GM12878 (cell line): ENCODE results near the gene CENATAC. TPM values are rescaled to one million over a fixed set of nuclear protein-coding genes. Genes with fewer than 3 reads are reported as not detected.

Experiments used
- BHLHE40 ChIP-seq, 2 experiments: fragments of 450-650 bp in 1 of 2; IDR thresholded peaks; 2 replicates each; pipeline ENCODE4 v1.6.1; 2011 to 2017; ENCODE audit warnings: low read depth in 2 of 2, borderline replicate concordance in 1 of 2, improper control_type of control experiment in 1 of 2, low read length in 1 of 2, mild to moderate bottlenecking in 1 of 2
- CBX5 ChIP-seq: sonication (generic); IDR thresholded peaks from 2 replicates; pipeline ENCODE4 v1.6.1; 2016; ENCODE audit warnings: low read depth, moderate library complexity, mild to moderate bottlenecking, inconsistent platforms
- CEBPB ChIP-seq, 2 experiments: fragments of 150-350 bp in 1 of 2; IDR thresholded peaks; 2 replicates each; pipeline ENCODE4 v1.6.1; 2012 to 2014; ENCODE audit warnings: low read depth in 2 of 2, low read length in 2 of 2, borderline replicate concordance in 1 of 2, inconsistent platforms in 1 of 2
- CHD2 ChIP-seq: IDR thresholded peaks from 2 replicates; pipeline ENCODE4 v1.6.1; 2011; ENCODE audit warnings: low read depth, low read length, improper control_type of control experiment, borderline replicate concordance
- CREM ChIP-seq: IDR thresholded peaks from 2 replicates; pipeline ENCODE4 v1.6.1; 2014; ENCODE audit warnings: antibody characterized with exemption, low read depth
- DPF2 ChIP-seq: fragments of 450-650 bp; IDR thresholded peaks from 2 replicates; pipeline ENCODE4 v1.6.1; 2017; ENCODE audit warnings: mild to moderate bottlenecking
- EGR1 ChIP-seq, 2 experiments: IDR thresholded peaks; 1 replicate in 1 of 2; 2 replicates in 1 of 2; pipeline ENCODE4 v1.6.1; 2011 to 2012; ENCODE audit warnings: low read depth in 2 of 2, low read length in 2 of 2, borderline replicate concordance in 1 of 2, mild to moderate bottlenecking in 1 of 2, moderate library complexity in 1 of 2
- EZH2 ChIP-seq: IDR thresholded peaks from 2 replicates; pipeline ENCODE4 v1.6.1; 2012; ENCODE audit warnings: low read depth, mild to moderate bottlenecking, control low read depth, inconsistent platforms, low read length, borderline replicate concordance; ENCODE audit not compliant: control insufficient read depth
- JUNB ChIP-seq: IDR thresholded peaks from 2 replicates; pipeline ENCODE4 v1.6.1; 2016; ENCODE audit warnings: antibody characterized with exemption, mild to moderate bottlenecking
- JUND ChIP-seq: IDR thresholded peaks from 2 replicates; pipeline ENCODE4 v1.6.1; 2012; ENCODE audit warnings: low read depth, mild to moderate bottlenecking, low read length, improper control_type of control experiment, moderate library complexity
- KLF5 ChIP-seq: fragments of 450-650 bp; IDR thresholded peaks from 2 replicates; pipeline ENCODE4 v1.6.1; 2014; ENCODE audit warnings: mild to moderate bottlenecking; ENCODE audit not compliant: partially characterized antibody
- MEF2B ChIP-seq: fragments of 450-650 bp; IDR thresholded peaks from 2 replicates; pipeline ENCODE4 v1.6.1; 2018; ENCODE audit warnings: mild to moderate bottlenecking, moderate library complexity; ENCODE audit not compliant: partially characterized antibody, poor library complexity, severe bottlenecking
- MTA2 ChIP-seq: fragments of 450-650 bp; IDR thresholded peaks from 2 replicates; pipeline ENCODE4 v1.6.1; 2016; ENCODE audit warnings: low read depth, mild to moderate bottlenecking, moderate library complexity
- NBN ChIP-seq: fragments of 450-650 bp; IDR thresholded peaks from 2 replicates; pipeline ENCODE4 v1.6.1; 2016
- NRF1 ChIP-seq: conservative IDR thresholded peaks from 2 replicates; pipeline ENCODE4 v1.6.1; 2011; ENCODE audit warnings: mild to moderate bottlenecking, low read depth, low read length, improper control_type of control experiment
- POLR2AphosphoS5 ChIP-seq: IDR thresholded peaks from 2 replicates; pipeline ENCODE4 v1.6.1; 2011; ENCODE audit warnings: mild to moderate bottlenecking, low read length, inconsistent platforms
- RUNX3 ChIP-seq: IDR thresholded peaks from 2 replicates; pipeline ENCODE4 v1.6.1; 2012; ENCODE audit warnings: low read length, inconsistent platforms
- SIX5 ChIP-seq: IDR thresholded peaks from 2 replicates; pipeline ENCODE4 v1.6.1; 2011; ENCODE audit warnings: mild to moderate bottlenecking, low read depth, low read length, moderate library complexity; ENCODE audit not compliant: severe bottlenecking
- TAF1 ChIP-seq: IDR thresholded peaks from 2 replicates; pipeline ENCODE4 v1.6.1; 2011; ENCODE audit warnings: mild to moderate bottlenecking, low read depth, low read length, borderline replicate concordance
- TCF12 ChIP-seq: IDR thresholded peaks from 2 replicates; pipeline ENCODE4 v1.6.1; 2011; ENCODE audit warnings: low read depth, mild to moderate bottlenecking, low read length
- ZBED1 ChIP-seq: IDR thresholded peaks from 2 replicates; pipeline ENCODE4 v1.6.1; 2016; ENCODE audit warnings: borderline replicate concordance
- ZNF207 ChIP-seq: fragments of 450-650 bp; IDR thresholded peaks from 2 replicates; pipeline ENCODE4 v1.6.1; 2014; ENCODE audit warnings: antibody characterized with exemption, mild to moderate bottlenecking, borderline replicate concordance
- polyA plus RNA-seq, 11 experiments: library from polyadenylated mRNA; depleted of rRNA in 4 of 11; unstranded in 6 of 11; stranded (reverse) in 5 of 11; fragments of >200 nt; fragmentation: Nextera tagmentation in 4 of 11; fragmentation: Illumina TruSeq in 1 of 11; extraction: Ambion mirVana in 4 of 11; extraction: Trizol in 1 of 11; gene quantifications; 1 replicate in 1 of 11; 2 replicates in 10 of 11; pipeline versions ENCODE4 v1.2.1 to v1.2.3, GENCODE V29; 2011 to 2016; ENCODE audit warnings: inconsistent platforms in 2 of 11, missing spikeins in 2 of 11, low read depth in 1 of 11
- total RNA-seq, 4 experiments: library from RNA; depleted of rRNA in 3 of 4; stranded (reverse); fragments of >200 nt in 3 of 4; fragmentation: Illumina TruSeq in 1 of 4; extraction: Trizol in 1 of 4; gene quantifications; 2 replicates each; pipeline versions ENCODE4 v1.2.1 to v1.2.3, GENCODE V29; 2013 to 2021
- TF ChIP-seq, protein P1 (sequence below): fragments of 450-650 bp; IDR thresholded peaks from 2 replicates; pipeline ENCODE4 v1.6.1; 2016; ENCODE audit warnings: mild to moderate bottlenecking, moderate library complexity, borderline replicate concordance
- TF ChIP-seq, protein P2 (sequence below): fragments of 450-650 bp; IDR thresholded peaks from 2 replicates; pipeline ENCODE4 v1.6.1; 2018; ENCODE audit warnings: mild to moderate bottlenecking, low read depth, moderate library complexity; ENCODE audit not compliant: partially characterized antibody

The CENATAC gene
- total and polyA plus RNA-seq, 10 of the 15 experiments (the other 5 are each of a cell fraction or from before 2014, with no cell fraction given), result 4.8 to 37.1 (median 24.1) TPM

DNA sequence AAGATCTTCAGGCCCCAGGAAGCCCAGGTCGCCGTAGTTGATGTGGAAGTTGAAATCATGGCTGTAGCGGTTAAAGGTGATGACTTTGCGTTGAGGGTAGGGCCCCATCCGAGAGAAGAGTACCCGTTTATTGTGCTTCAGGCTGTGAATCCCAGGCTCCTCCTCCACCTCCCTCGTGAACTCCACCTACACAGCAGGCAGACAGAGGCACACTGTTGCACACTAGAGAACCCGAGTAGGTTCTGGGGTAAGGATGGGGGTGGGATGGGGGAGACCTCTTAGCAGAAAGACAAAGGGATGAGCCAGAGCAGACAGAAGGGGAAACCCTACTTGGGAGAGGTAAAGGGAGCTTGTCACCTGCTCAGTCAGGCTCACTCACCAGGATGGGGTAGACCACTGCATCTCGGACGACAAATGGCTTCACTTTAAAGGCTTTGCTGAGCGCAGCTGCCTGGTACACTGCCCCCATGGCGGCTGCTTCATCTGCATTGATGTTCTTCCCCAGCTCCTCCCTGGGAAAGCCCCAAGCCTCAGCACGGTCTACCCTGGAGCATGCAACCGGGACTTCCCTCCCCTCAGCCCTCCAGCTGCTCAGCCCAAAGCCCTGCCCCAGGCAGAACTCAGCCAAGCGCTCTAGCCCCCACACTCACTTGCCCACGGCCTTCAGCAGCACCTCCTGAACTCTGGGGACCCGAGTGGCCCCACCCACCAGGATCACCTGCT is 53.7 kb downstream of the CENATAC start (continued):
- TF ChIP-seq JUND, result no peak
- peak; percentile 78 for TF ChIP-seq POLR2AphosphoS5
- peak; percentile 58 to 83; a peak in 3 of 4 replicates for TF ChIP-seq BHLHE40 (IDR thresholded peaks at IDR 0.05; ENCODE audit: borderline replicate concordance in 1 of 2, low read depth in 2 of 2, low read length in 1 of 2)
- TF ChIP-seq SIX5, result no peak
- TF ChIP-seq MEF2B, result no peak
- TF ChIP-seq, protein P1, sequence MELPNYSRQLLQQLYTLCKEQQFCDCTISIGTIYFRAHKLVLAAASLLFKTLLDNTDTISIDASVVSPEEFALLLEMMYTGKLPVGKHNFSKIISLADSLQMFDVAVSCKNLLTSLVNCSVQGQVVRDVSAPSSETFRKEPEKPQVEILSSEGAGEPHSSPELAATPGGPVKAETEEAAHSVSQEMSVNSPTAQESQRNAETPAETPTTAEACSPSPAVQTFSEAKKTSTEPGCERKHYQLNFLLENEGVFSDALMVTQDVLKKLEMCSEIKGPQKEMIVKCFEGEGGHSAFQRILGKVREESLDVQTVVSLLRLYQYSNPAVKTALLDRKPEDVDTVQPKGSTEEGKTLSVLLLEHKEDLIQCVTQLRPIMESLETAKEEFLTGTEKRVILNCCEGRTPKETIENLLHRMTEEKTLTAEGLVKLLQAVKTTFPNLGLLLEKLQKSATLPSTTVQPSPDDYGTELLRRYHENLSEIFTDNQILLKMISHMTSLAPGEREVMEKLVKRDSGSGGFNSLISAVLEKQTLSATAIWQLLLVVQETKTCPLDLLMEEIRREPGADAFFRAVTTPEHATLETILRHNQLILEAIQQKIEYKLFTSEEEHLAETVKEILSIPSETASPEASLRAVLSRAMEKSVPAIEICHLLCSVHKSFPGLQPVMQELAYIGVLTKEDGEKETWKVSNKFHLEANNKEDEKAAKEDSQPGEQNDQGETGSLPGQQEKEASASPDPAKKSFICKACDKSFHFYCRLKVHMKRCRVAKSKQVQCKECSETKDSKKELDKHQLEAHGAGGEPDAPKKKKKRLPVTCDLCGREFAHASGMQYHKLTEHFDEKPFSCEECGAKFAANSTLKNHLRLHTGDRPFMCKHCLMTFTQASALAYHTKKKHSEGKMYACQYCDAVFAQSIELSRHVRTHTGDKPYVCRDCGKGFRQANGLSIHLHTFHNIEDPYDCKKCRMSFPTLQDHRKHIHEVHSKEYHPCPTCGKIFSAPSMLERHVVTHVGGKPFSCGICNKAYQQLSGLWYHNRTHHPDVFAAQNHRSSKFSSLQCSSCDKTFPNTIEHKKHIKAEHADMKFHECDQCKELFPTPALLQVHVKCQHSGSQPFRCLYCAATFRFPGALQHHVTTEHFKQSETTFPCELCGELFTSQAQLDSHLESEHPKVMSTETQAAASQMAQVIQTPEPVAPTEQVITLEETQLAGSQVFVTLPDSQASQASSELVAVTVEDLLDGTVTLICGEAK, result no peak
- TF ChIP-seq EZH2, result no peak
- 0 out of 2 replicates have a peak, but pooled peaks have one; percentile 23 for TF ChIP-seq CREM
- 0 out of 2 replicates have a peak, but pooled peaks have one; percentile 27 for TF ChIP-seq MTA2
- TF ChIP-seq NBN, result peak; percentile 64; the same call in 1 of the 2 replicates
- no peak; a peak in 1 of 3 replicates for TF ChIP-seq EGR1 (IDR thresholded peaks at IDR 0.05; ENCODE audit: borderline replicate concordance in 1 of 2, low read depth in 2 of 2, low read length in 2 of 2)
- TF ChIP-seq TAF1, result peak; percentile 34; the same call in 1 of the 2 replicates
- TF ChIP-seq CEBPB (IDR thresholded peaks at IDR 0.05; ENCODE audit: borderline replicate concordance in 1 of 2, low read depth in 2 of 2, low read length in 2 of 2), result no peak
- TF ChIP-seq NRF1, result no peak
- no peak for TF ChIP-seq JUNB
- TF ChIP-seq RUNX3, result peak; percentile 53; the same call in 1 of the 2 replicates
- TF ChIP-seq ZBED1, result no peak
- TF ChIP-seq CHD2, result no peak
- peak; percentile 89 for TF ChIP-seq TCF12
- TF ChIP-seq DPF2, result peak; percentile 71
- TF ChIP-seq KLF5, result no peak
- no peak for TF ChIP-seq CBX5
- TF ChIP-seq, protein P2, sequence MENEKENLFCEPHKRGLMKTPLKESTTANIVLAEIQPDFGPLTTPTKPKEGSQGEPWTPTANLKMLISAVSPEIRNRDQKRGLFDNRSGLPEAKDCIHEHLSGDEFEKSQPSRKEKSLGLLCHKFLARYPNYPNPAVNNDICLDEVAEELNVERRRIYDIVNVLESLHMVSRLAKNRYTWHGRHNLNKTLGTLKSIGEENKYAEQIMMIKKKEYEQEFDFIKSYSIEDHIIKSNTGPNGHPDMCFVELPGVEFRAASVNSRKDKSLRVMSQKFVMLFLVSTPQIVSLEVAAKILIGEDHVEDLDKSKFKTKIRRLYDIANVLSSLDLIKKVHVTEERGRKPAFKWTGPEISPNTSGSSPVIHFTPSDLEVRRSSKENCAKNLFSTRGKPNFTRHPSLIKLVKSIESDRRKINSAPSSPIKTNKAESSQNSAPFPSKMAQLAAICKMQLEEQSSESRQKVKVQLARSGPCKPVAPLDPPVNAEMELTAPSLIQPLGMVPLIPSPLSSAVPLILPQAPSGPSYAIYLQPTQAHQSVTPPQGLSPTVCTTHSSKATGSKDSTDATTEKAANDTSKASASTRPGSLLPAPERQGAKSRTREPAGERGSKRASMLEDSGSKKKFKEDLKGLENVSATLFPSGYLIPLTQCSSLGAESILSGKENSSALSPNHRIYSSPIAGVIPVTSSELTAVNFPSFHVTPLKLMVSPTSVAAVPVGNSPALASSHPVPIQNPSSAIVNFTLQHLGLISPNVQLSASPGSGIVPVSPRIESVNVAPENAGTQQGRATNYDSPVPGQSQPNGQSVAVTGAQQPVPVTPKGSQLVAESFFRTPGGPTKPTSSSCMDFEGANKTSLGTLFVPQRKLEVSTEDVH, result no peak
- 0 out of 2 replicates have a peak, but pooled peaks have one; percentile 26 for TF ChIP-seq ZNF207
